ENCODE results near the gene TMEM117.

GRCh38 chr12:43893670-43894069, 57.8 kb downstream of the TMEM117 start:
- TF ChIP-seq CTCF (IDR thresholded peaks at IDR 0.05; ENCODE audit: low read depth, low read length): no peak
- TF ChIP-seq EZH2phosphoT487 (IDR thresholded peaks at IDR 0.05; ENCODE audit: low read depth): no peak
